ENCODE data around the gene DENND1A. TPM values are rescaled to one million over a fixed set of nuclear protein-coding genes. Genes with fewer than 3 reads are reported as not detected.

DENND1A gene
- total RNA-seq, 1 donor from 2014 or later = 19.9 TPM

GRCh38 chr9:123411636-123412035 lies 518.3 kb downstream of the DENND1A start:
- Mint-ChIP-seq H3K27ac (no peak overlapping the region), H3K36me3 (no peaks in the 10 kb centered on the region), H3K4me1 (ENCODE audit: unreplicated experiment) (peaks cover 15% of the 10 kb centered on the region), H3K4me3 (no peak overlapping the region), H3K9me3 (no peaks in the 10 kb centered on the region), H3K27me3 (no peaks in the 10 kb centered on the region)
- no peak for DNase-seq (ENCODE audit: extremely low spot score, unreplicated experiment)
- TF ChIP-seq CTCF (conservative IDR thresholded peaks at IDR 0.05) = no peak

- Mint-ChIP-seq H3K27ac (no peak overlapping the region), H3K27me3 (no peaks in the 10 kb centered on the region), H3K4me3 (no peak overlapping the region), H3K36me3 (no peaks in the 10 kb centered on the region), H3K4me1 (ENCODE audit: unreplicated experiment) (peaks cover 16% of the 10 kb centered on the region), H3K9me3 (no peaks in the 10 kb centered on the region)
- TF ChIP-seq CTCF (conservative IDR thresholded peaks at IDR 0.05) = no peak
- no peak for DNase-seq (ENCODE audit: extremely low spot score, unreplicated experiment)
Observed at GRCh38 chr9:123411191-123411590, 518.7 kb downstream of the DENND1A start.

- Mint-ChIP-seq H3K36me3 (no peaks in the 10 kb centered on the region), H3K27ac (no peak overlapping the region), H3K4me1 (ENCODE audit: unreplicated experiment) (peaks cover 17% of the 10 kb centered on the region), H3K27me3 (no peaks in the 10 kb centered on the region), H3K9me3 (no peaks in the 10 kb centered on the region), H3K4me3 (no peak overlapping the region)
- TF ChIP-seq CTCF (conservative IDR thresholded peaks at IDR 0.05) = no peak
- DNase-seq (ENCODE audit: extremely low spot score, unreplicated experiment) = no peak
Observed at GRCh38 chr9:123410281-123410910, 519.5 kb downstream of the DENND1A start.

GRCh38 chr9:123408313-123409262 lies 521.3 kb downstream of the DENND1A start:
- TF ChIP-seq CTCF (conservative IDR thresholded peaks at IDR 0.05) = no peak
- Mint-ChIP-seq H3K27ac (no peak overlapping the region), H3K4me3 (no peak overlapping the region), H3K36me3 (no peaks in the 10 kb centered on the region), H3K9me3 (no peaks in the 10 kb centered on the region), H3K27me3 (no peaks in the 10 kb centered on the region), H3K4me1 (ENCODE audit: unreplicated experiment) (peaks cover 17% of the 10 kb centered on the region)
- no peak for DNase-seq (ENCODE audit: extremely low spot score, unreplicated experiment)

- H3K27me3 Mint-ChIP-seq = no peaks in the 10 kb centered on the region
- TF ChIP-seq CTCF (conservative IDR thresholded peaks at IDR 0.05) = no peak
- H3K4me1 Mint-ChIP-seq (ENCODE audit: unreplicated experiment) = peaks cover 19% of the 10 kb centered on the region
- H3K36me3 Mint-ChIP-seq = no peaks in the 10 kb centered on the region
- DNase-seq (ENCODE audit: extremely low spot score, unreplicated experiment) = no peak
- no peak overlapping the region for H3K27ac Mint-ChIP-seq
- H3K9me3 Mint-ChIP-seq = no peaks in the 10 kb centered on the region
- H3K4me3 Mint-ChIP-seq = peak overlapping the region; percentile 37
Observed at GRCh38 chr9:123407217-123407851, 522.6 kb downstream of the DENND1A start.
